Upper lobe of right lung (tissue), 1 donor: ENCODE measurements around the gene TBL1X. TPM values are rescaled to one million over a fixed set of nuclear protein-coding genes. Genes with fewer than 3 reads are reported as not detected.

Source experiments
- ATAC-seq: fragments of 200-7000 bp; cut with Tn5 transposase; one replicate; pipeline ENCODE4 v1.9.1; 2020; ENCODE audit warnings: mild to moderate bottlenecking, moderate library complexity
- DNase-seq: peaks from one replicate; pipeline ENCODE4 v3.0.0-alpha.2; 2020
- H3K27ac ChIP-seq: fragments of 200-600 bp; one replicate; pipeline ENCODE4 v1.8.0; 2022
- H3K27me3 ChIP-seq: fragments of 200-600 bp; one replicate; pipeline ENCODE4 v1.8.0; 2022; ENCODE audit warnings: mild to moderate bottlenecking
- H3K36me3 ChIP-seq: fragments of 200-600 bp; one replicate; pipeline ENCODE4 v1.8.0; 2022
- H3K4me1 ChIP-seq: fragments of 200-600 bp; one replicate; pipeline ENCODE4 v1.8.0; 2022
- H3K4me3 ChIP-seq: fragments of 200-600 bp; one replicate; pipeline ENCODE4 v1.8.0; 2022; ENCODE audit warnings: mild to moderate bottlenecking
- H3K9me3 ChIP-seq: fragments of 200-600 bp; one replicate; pipeline ENCODE4 v1.8.0; 2022
- intact Hi-C: fragments of 100-400 bp; cut with DNase I; formaldehyde crosslinking; loops from one replicate; pipeline ENCODE4 v1.11.0; 2022
- total RNA-seq: library from RNA; stranded (reverse); fragmentation: NEBNext Ultra II Directional; extraction: Animal tissue kit (Norgen Biotek cat#: 25700); gene quantifications from one replicate; pipeline ENCODE4 v1.2.1, GENCODE V29; 2021
- TF ChIP-seq, protein P1 (sequence below): fragments of 200-600 bp; IDR thresholded peaks from one replicate; pipeline ENCODE4 v1.8.0; 2022; ENCODE audit warnings: antibody characterized with exemption
- donor health status: DM: no; HTN: yes; CAD: no; lungs with severe emphysema.

TBL1X gene
- total RNA-seq, 1 donor from 2014 or later, result 18.4 TPM

GRCh38 chrX:9566150-9566621, 101.3 kb downstream of the TBL1X start:
- ATAC-seq, result peak; percentile 41

GRCh38 chrX:9569876-9570301, 105.0 kb downstream of the TBL1X start:
- Histone ChIP-seq H3K27me3 (no peaks in the 10 kb centered on the region), H3K4me1 (no peaks in the 10 kb centered on the region), H3K4me3 (no peak overlapping the region), H3K9me3 (no peaks in the 10 kb centered on the region), H3K27ac (no peak overlapping the region), H3K36me3 (no peaks in the 10 kb centered on the region)
- DNase-seq, result no peak
- TF ChIP-seq, protein P1, sequence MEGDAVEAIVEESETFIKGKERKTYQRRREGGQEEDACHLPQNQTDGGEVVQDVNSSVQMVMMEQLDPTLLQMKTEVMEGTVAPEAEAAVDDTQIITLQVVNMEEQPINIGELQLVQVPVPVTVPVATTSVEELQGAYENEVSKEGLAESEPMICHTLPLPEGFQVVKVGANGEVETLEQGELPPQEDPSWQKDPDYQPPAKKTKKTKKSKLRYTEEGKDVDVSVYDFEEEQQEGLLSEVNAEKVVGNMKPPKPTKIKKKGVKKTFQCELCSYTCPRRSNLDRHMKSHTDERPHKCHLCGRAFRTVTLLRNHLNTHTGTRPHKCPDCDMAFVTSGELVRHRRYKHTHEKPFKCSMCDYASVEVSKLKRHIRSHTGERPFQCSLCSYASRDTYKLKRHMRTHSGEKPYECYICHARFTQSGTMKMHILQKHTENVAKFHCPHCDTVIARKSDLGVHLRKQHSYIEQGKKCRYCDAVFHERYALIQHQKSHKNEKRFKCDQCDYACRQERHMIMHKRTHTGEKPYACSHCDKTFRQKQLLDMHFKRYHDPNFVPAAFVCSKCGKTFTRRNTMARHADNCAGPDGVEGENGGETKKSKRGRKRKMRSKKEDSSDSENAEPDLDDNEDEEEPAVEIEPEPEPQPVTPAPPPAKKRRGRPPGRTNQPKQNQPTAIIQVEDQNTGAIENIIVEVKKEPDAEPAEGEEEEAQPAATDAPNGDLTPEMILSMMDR, result no peak
- ATAC-seq, result no peak
- intact Hi-C loops, result no loop called here

More at GRCh38 chrX:9566150-9566621, 101.3 kb downstream of the TBL1X start:
- Histone ChIP-seq H3K27me3 (no peaks in the 10 kb centered on the region), H3K4me3 (no peak overlapping the region), H3K9me3 (no peaks in the 10 kb centered on the region), H3K36me3 (no peaks in the 10 kb centered on the region), H3K4me1 (no peaks in the 10 kb centered on the region), H3K27ac (no peak overlapping the region)
- intact Hi-C loops, result no loop called here
- TF ChIP-seq, protein P1, result no peak
- DNase-seq, result no peak

DNA sequence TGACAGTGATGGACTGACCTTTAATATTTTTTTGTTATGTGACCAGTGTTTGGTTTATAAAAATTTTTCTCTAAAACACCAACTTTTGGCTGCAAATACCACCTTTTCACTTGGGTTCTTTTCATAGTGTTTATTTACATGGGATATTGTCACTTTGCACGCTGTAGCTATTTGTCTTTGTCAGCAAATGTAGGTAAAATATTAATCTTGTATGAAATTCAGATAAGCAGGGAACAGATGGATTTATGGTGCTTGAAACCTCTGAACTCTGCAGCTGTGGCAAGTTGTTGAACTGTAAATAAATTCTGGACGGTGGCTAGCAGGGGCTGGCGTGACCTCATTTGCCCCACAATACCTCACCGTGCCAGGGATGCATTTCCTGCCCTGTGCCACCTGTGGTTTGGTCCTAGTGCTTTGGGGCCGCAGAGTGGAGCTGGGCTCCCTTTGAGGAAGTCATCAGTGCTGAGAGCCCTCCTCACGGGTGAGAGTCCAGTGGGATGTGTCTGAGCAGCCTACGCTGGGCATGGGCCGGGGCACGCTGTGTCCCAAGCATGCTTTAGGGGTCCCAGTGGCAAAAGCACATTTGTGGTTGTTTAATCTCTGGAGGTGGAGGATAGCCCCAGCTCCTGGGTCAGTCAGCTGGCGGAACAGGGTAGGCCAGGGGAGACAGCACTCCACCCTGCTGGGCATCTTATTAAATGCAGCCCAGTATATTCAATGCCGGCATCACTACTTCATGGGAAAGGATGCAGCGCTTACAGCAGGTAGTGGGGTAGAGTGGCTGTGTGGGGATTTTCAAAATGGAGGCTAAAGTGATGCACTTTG, 108.6 kb downstream of the TBL1X start:
- Histone ChIP-seq H3K9me3 (no peaks in the 10 kb centered on the region), H3K4me1 (no peaks in the 10 kb centered on the region)

GRCh38 chrX:9576059-9576458, 111.2 kb downstream of the TBL1X start:
- H3K4me1 ChIP-seq, result no peaks in the 10 kb centered on the region

More for the DNA sequence above, 108.6 kb downstream of the TBL1X start:
- DNase-seq (no peak), ATAC-seq (no peak)
- Histone ChIP-seq H3K36me3 (no peaks in the 10 kb centered on the region), H3K27me3 (no peaks in the 10 kb centered on the region), H3K4me3 (no peak overlapping the region), H3K27ac (no peak overlapping the region)
- intact Hi-C loops, result no loop called here
- TF ChIP-seq, protein P1, result no peak

GRCh38 chrX:9577555-9577954, 112.7 kb downstream of the TBL1X start:
- no peaks in the 10 kb centered on the region for H3K4me1 ChIP-seq
- H3K36me3 ChIP-seq, result no peaks in the 10 kb centered on the region
- ATAC-seq (no peak), DNase-seq (no peak)
- intact Hi-C loops, result no loop called here
- no peaks in the 10 kb centered on the region for H3K9me3 ChIP-seq
- no peak overlapping the region for H3K27ac ChIP-seq
- H3K27me3 ChIP-seq, result no peaks in the 10 kb centered on the region
- TF ChIP-seq, protein P1, result no peak
- H3K4me3 ChIP-seq, result no peak overlapping the region

More at GRCh38 chrX:9576059-9576458, 111.2 kb downstream of the TBL1X start:
- Histone ChIP-seq H3K27ac (no peak overlapping the region), H3K27me3 (no peaks in the 10 kb centered on the region), H3K4me3 (no peak overlapping the region), H3K9me3 (no peaks in the 10 kb centered on the region), H3K36me3 (no peaks in the 10 kb centered on the region)
- intact Hi-C loops, result no loop called here
- no peak for DNase-seq
- TF ChIP-seq, protein P1, result no peak
- no peak for ATAC-seq
